HFFc6 (cell line): Measurements from ENCODE around the gene IQCH. TPM values are rescaled to one million over a fixed set of nuclear protein-coding genes. Genes with fewer than 3 reads are reported as not detected.

ENCODE experiments used
- DNase-seq: peaks from one replicate; pipeline ENCODE4 v3.0.0-alpha.2; 2018
- H3K27ac Mint-ChIP-seq: 2 replicates; pipeline ENCODE4 v1.8.0; 2020; ENCODE audit warnings: mild to moderate bottlenecking, mixed read lengths
- H3K27me3 Mint-ChIP-seq: 2 replicates; pipeline ENCODE4 v1.8.0; 2021; ENCODE audit warnings: mild to moderate bottlenecking, moderate library complexity, mixed read lengths; ENCODE audit not compliant: insufficient read depth
- H3K36me3 Mint-ChIP-seq: 2 replicates; pipeline ENCODE4 v1.8.0; 2021; ENCODE audit warnings: low read depth, mixed read lengths
- H3K4me1 Mint-ChIP-seq: 2 replicates; pipeline ENCODE4 v1.8.0; 2020; ENCODE audit warnings: low read depth, mixed read lengths
- H3K4me3 Mint-ChIP-seq: 2 replicates; pipeline ENCODE4 v1.8.0; 2020; ENCODE audit warnings: mild to moderate bottlenecking, moderate library complexity, mixed read lengths
- H3K9me3 Mint-ChIP-seq: 2 replicates; pipeline ENCODE4 v1.8.0; 2020; ENCODE audit warnings: mild to moderate bottlenecking, mixed read lengths
- CTCF ChIP-seq: fragments of 200-600 bp; sonication (generic); IDR thresholded peaks from 2 replicates; pipeline ENCODE4 v1.5.0; 2021; ENCODE audit warnings: antibody characterized with exemption, mild to moderate bottlenecking
- total RNA-seq, 6 experiments: library from RNA; stranded (reverse); fragmentation: NEBNext Ultra II Directional; extraction: Animal tissue kit (Norgen Biotek cat#: 25700); gene quantifications; 2 replicates in 1 of 6; 3 replicates in 5 of 6; pipeline ENCODE4 v1.2.3, GENCODE V29; 2021

The IQCH gene
- total RNA-seq, 6 experiments from 2014 or later = 1.1 to 2.2 (median 1.5) TPM

GRCh38 chr15:67548236-67548852 is 293.8 kb downstream of the IQCH start:
- Mint-ChIP-seq H3K36me3 (peaks cover 13% of the 10 kb centered on the region), H3K4me3 (0 out of 2 replicates have a peak overlapping the region, but pooled peaks have one; percentile 8)
- peak; percentile 30 for DNase-seq

GRCh38 chr15:67548862-67549651 is 294.5 kb downstream of the IQCH start:
- Mint-ChIP-seq H3K4me3 (no peak overlapping the region), H3K27me3 (no peaks in the 10 kb centered on the region; the same call in 1 of the 2 replicates), H3K36me3 (peaks cover 13% of the 10 kb centered on the region), H3K4me1 (peaks cover 43% of the 10 kb centered on the region), H3K27ac (no peak overlapping the region), H3K9me3 (no peaks in the 10 kb centered on the region)
- DNase-seq = no peak
- TF ChIP-seq CTCF = no peak

More at GRCh38 chr15:67548236-67548852, 293.8 kb downstream of the IQCH start:
- Mint-ChIP-seq H3K27ac (peak overlapping the region; percentile 51), H3K4me1 (peaks cover 50% of the 10 kb centered on the region), H3K27me3 (no peaks in the 10 kb centered on the region; the same call in 1 of the 2 replicates), H3K9me3 (no peaks in the 10 kb centered on the region)
- TF ChIP-seq CTCF = no peak

- Mint-ChIP-seq H3K4me1 (peaks cover 36% of the 10 kb centered on the region), H3K9me3 (no peaks in the 10 kb centered on the region), H3K27ac (no peak overlapping the region), H3K36me3 (peaks cover 15% of the 10 kb centered on the region), H3K27me3 (no peaks in the 10 kb centered on the region; the same call in 1 of the 2 replicates), H3K4me3 (no peak overlapping the region)
- DNase-seq = no peak
- TF ChIP-seq CTCF = no peak
These were observed 295.1 kb downstream of the IQCH start for GRCh38 chr15:67549736-67550135.

GRCh38 chr15:67550522-67550921 is 295.9 kb downstream of the IQCH start:
- DNase-seq = no peak
- Mint-ChIP-seq H3K27ac (peak overlapping the region; percentile 57; the same call in 1 of the 2 replicates), H3K4me3 (no peak overlapping the region), H3K27me3 (no peaks in the 10 kb centered on the region; the same call in 1 of the 2 replicates), H3K4me1 (peaks cover 31% of the 10 kb centered on the region), H3K36me3 (peaks cover 16% of the 10 kb centered on the region), H3K9me3 (no peaks in the 10 kb centered on the region)
- TF ChIP-seq CTCF = no peak

GRCh38 chr15:67551207-67551743 is 296.7 kb downstream of the IQCH start:
- TF ChIP-seq CTCF = no peak
- no peak for DNase-seq
- no peak overlapping the region for H3K27ac Mint-ChIP-seq
- H3K9me3 Mint-ChIP-seq = no peaks in the 10 kb centered on the region
- peaks cover 31% of the 10 kb centered on the region for H3K4me1 Mint-ChIP-seq
- no peak overlapping the region for H3K4me3 Mint-ChIP-seq
- peaks cover 20% of the 10 kb centered on the region for H3K36me3 Mint-ChIP-seq
- H3K27me3 Mint-ChIP-seq = no peaks in the 10 kb centered on the region; the same call in 1 of the 2 replicates

Other genes starting within 250 kb of the IQCH start
- 100 to 1,000 TPM in 4 of 6 experiments, 10 to 100 TPM in 2; 54.3 to 132 (median 118) TPM for gene SMAD3, start 189.2 kb upstream of the IQCH start, total RNA-seq
- gene AAGAB, start 125 bp upstream of the IQCH start, total RNA-seq = 10 to 100 TPM; 41.0 to 45.7 (median 42.0) TPM